ENCODE results near the gene INO80B. TPM values are rescaled to one million over a fixed set of nuclear protein-coding genes. Genes with fewer than 3 reads are reported as not detected.
A peak's percentile ranks its signal among the peaks of the same experiment; 100 is the strongest.

INO80B gene
- total RNA-seq, 1 donor from 2014 or later = 8.7 TPM

- Histone ChIP-seq H4K20me1 (ENCODE audit: low read depth) (peaks cover 35% of the 10 kb centered on the region), H3F3A (ENCODE audit: low read depth) (peaks cover 41% of the 10 kb centered on the region), H3K27me3 (peaks cover 89% of the 10 kb centered on the region), H3K36me3 (no peaks in the 10 kb centered on the region), H3K4me2 (peak overlapping the region; percentile 91), H3K9me3 (ENCODE audit: low read depth) (no peaks in the 10 kb centered on the region), H3K4me1 (peaks cover 31% of the 10 kb centered on the region), H3K27ac (no peak overlapping the region), H3K9ac (no peak overlapping the region), H2AFZ (replicated peaks) (peak overlapping the region; percentile 66), H3K79me2 (ENCODE audit: low read depth) (no peaks in the 10 kb centered on the region), H3K4me3 (peak overlapping the region; percentile 48)
- H3K27me3 Mint-ChIP-seq (ENCODE audit: insufficient read depth, low read depth) = peaks cover 70% of the 10 kb centered on the region
- DNase-seq (ENCODE audit: low spot score) = peak; percentile 57
- peak overlapping the region; percentile 81 for H3K4me3 Mint-ChIP-seq
- H3K4me1 Mint-ChIP-seq = peaks cover 32% of the 10 kb centered on the region
- peaks cover 3% of the 10 kb centered on the region for H3K36me3 Mint-ChIP-seq
- H3K27ac Mint-ChIP-seq = no peak overlapping the region
- TF ChIP-seq CTCF (IDR thresholded peaks at IDR 0.05) (no peak), EZH2 (IDR thresholded peaks at IDR 0.05) (peak; percentile 82), EZH2phosphoT487 (IDR thresholded peaks at IDR 0.05) (peak; percentile 44)
- peaks cover 2% of the 10 kb centered on the region for H3K9me3 Mint-ChIP-seq
Measured at GRCh38 chr2:74497777-74498499, 43.1 kb downstream of the INO80B start.

- Histone ChIP-seq H2AFZ (replicated peaks) (peak overlapping the region; percentile 66), H3K36me3 (no peaks in the 10 kb centered on the region), H3K79me2 (ENCODE audit: low read depth) (no peaks in the 10 kb centered on the region), H3K4me3 (peak overlapping the region; percentile 48), H4K20me1 (ENCODE audit: low read depth) (peaks cover 35% of the 10 kb centered on the region), H3K9me3 (ENCODE audit: low read depth) (no peaks in the 10 kb centered on the region), H3K27me3 (peaks cover 97% of the 10 kb centered on the region), H3F3A (ENCODE audit: low read depth) (peaks cover 41% of the 10 kb centered on the region), H3K9ac (no peak overlapping the region), H3K4me2 (peak overlapping the region; percentile 91), H3K27ac (no peak overlapping the region), H3K4me1 (peaks cover 35% of the 10 kb centered on the region)
- Mint-ChIP-seq H3K4me3 (peak overlapping the region; percentile 79), H3K27ac (no peak overlapping the region), H3K9me3 (peaks cover 2% of the 10 kb centered on the region), H3K27me3 (ENCODE audit: insufficient read depth, low read depth) (peaks cover 76% of the 10 kb centered on the region), H3K36me3 (no peaks in the 10 kb centered on the region), H3K4me1 (peaks cover 32% of the 10 kb centered on the region)
- DNase-seq (ENCODE audit: low spot score) = peak; percentile 88
- TF ChIP-seq EZH2 (IDR thresholded peaks at IDR 0.05) (peak; percentile 29), EZH2phosphoT487 (IDR thresholded peaks at IDR 0.05) (peak; percentile 95), CTCF (IDR thresholded peaks at IDR 0.05) (no peak)
Measured at GRCh38 chr2:74498500-74499266, 43.8 kb downstream of the INO80B start.

- Mint-ChIP-seq H3K4me1 (peaks cover 39% of the 10 kb centered on the region), H3K9me3 (peaks cover 2% of the 10 kb centered on the region), H3K36me3 (peaks cover 2% of the 10 kb centered on the region), H3K27me3 (ENCODE audit: insufficient read depth, low read depth) (peaks cover 83% of the 10 kb centered on the region), H3K4me3 (peak within 1 kb of the TSS; percentile 79), H3K27ac (no peak within 1 kb of the TSS)
- Histone ChIP-seq H3F3A (ENCODE audit: low read depth) (peaks cover 47% of the 10 kb centered on the region), H4K20me1 (ENCODE audit: low read depth) (peaks cover 35% of the 10 kb centered on the region), H3K27ac (no peak within 1 kb of the TSS), H3K27me3 (peaks cover 100% of the 10 kb centered on the region), H3K79me2 (ENCODE audit: low read depth) (no peaks in the 10 kb centered on the region), H3K9me3 (ENCODE audit: low read depth) (no peaks in the 10 kb centered on the region), H3K36me3 (no peaks in the 10 kb centered on the region), H3K4me3 (peak within 1 kb of the TSS; percentile 48), H2AFZ (replicated peaks) (peak within 1 kb of the TSS; percentile 66), H3K9ac (no peak within 1 kb of the TSS), H3K4me1 (peaks cover 35% of the 10 kb centered on the region), H3K4me2 (peak within 1 kb of the TSS; percentile 91)
- DNase-seq (ENCODE audit: low spot score) = peak; percentile 60
- peak; percentile 88 for TF ChIP-seq EZH2 (IDR thresholded peaks at IDR 0.05)
- no peak for TF ChIP-seq CTCF (IDR thresholded peaks at IDR 0.05)
- peak; percentile 93 for TF ChIP-seq EZH2phosphoT487 (IDR thresholded peaks at IDR 0.05)
Measured at GRCh38 chr2:74499267-74499939, 44.5 kb downstream of the INO80B start, which contains the start of gene LBX2. Gene LBX2 (minus strand): TSS chr2:74499603. CDS start chr2:74499537, 66 bp downstream.

Measured in neural progenitor cell (in vitro differentiated cells).